ENCODE results near the gene BCL11B.

Gene BCL11B

GRCh38 chr14:99258341-99258861 is 13.6 kb downstream of the BCL11B start:
- Histone ChIP-seq H3K9me2 (ENCODE audit: low read depth, low read length) (no peaks in the 10 kb centered on the region), H3K4me1 (ENCODE audit: insufficient read depth, low read length, severe bottlenecking) (no peaks in the 10 kb centered on the region), H2AFZ (ENCODE audit: low read length) (no peak overlapping the region), H3K27me3 (ENCODE audit: insufficient read depth, low read length) (0 out of 2 replicates have a peak, but pooled peaks cover 6% of the 10 kb centered on the region), H3K27ac (ENCODE audit: low read depth, low read length, poor library complexity, severe bottlenecking) (no peak overlapping the region), H3K4me2 (ENCODE audit: low read length) (no peak overlapping the region), H4K20me1 (ENCODE audit: insufficient read depth, low read length) (no peaks in the 10 kb centered on the region), H3F3A (ENCODE audit: insufficient read depth, low read length) (no peaks in the 10 kb centered on the region), H3K36me3 (ENCODE audit: insufficient read depth, low read length) (no peaks in the 10 kb centered on the region), H3K9me3 (ENCODE audit: low read length) (no peaks in the 10 kb centered on the region), H3K4me3 (ENCODE audit: low read depth, low read length, poor library complexity, severe bottlenecking) (no peak overlapping the region), H3K9ac (ENCODE audit: low read length) (no peak overlapping the region), H3K79me2 (ENCODE audit: insufficient read depth, low read length) (no peaks in the 10 kb centered on the region)
- TF ChIP-seq CTCF (IDR thresholded peaks at IDR 0.05; ENCODE audit: low read length) (no peak), EZH2 (IDR thresholded peaks at IDR 0.05; ENCODE audit: borderline replicate concordance, low read length) (no peak)

GRCh38 chr14:99257673-99258221 is 14.2 kb downstream of the BCL11B start:
- H3K4me3 ChIP-seq (ENCODE audit: low read depth, low read length, poor library complexity, severe bottlenecking) = no peak overlapping the region
- no peak overlapping the region for H3K27ac ChIP-seq (ENCODE audit: low read depth, low read length, poor library complexity, severe bottlenecking)
- no peak overlapping the region for H3K9ac ChIP-seq (ENCODE audit: low read length)
- TF ChIP-seq CTCF (IDR thresholded peaks at IDR 0.05; ENCODE audit: low read length) (no peak), EZH2 (IDR thresholded peaks at IDR 0.05; ENCODE audit: borderline replicate concordance, low read length) (no peak)
- H3K9me2 ChIP-seq (ENCODE audit: low read depth, low read length) = no peaks in the 10 kb centered on the region
- 0 out of 2 replicates have a peak, but pooled peaks cover 6% of the 10 kb centered on the region for H3K27me3 ChIP-seq (ENCODE audit: insufficient read depth, low read length)
- no peak overlapping the region for H2AFZ ChIP-seq (ENCODE audit: low read length)
- no peak overlapping the region for H3K4me2 ChIP-seq (ENCODE audit: low read length)
- H3K36me3 ChIP-seq (ENCODE audit: insufficient read depth, low read length) = no peaks in the 10 kb centered on the region
- H3F3A ChIP-seq (ENCODE audit: insufficient read depth, low read length) = no peaks in the 10 kb centered on the region
- no peaks in the 10 kb centered on the region for H4K20me1 ChIP-seq (ENCODE audit: insufficient read depth, low read length)
- no peaks in the 10 kb centered on the region for H3K9me3 ChIP-seq (ENCODE audit: low read length)
- no peaks in the 10 kb centered on the region for H3K4me1 ChIP-seq (ENCODE audit: insufficient read depth, low read length, severe bottlenecking)
- H3K79me2 ChIP-seq (ENCODE audit: insufficient read depth, low read length) = no peaks in the 10 kb centered on the region

DNA sequence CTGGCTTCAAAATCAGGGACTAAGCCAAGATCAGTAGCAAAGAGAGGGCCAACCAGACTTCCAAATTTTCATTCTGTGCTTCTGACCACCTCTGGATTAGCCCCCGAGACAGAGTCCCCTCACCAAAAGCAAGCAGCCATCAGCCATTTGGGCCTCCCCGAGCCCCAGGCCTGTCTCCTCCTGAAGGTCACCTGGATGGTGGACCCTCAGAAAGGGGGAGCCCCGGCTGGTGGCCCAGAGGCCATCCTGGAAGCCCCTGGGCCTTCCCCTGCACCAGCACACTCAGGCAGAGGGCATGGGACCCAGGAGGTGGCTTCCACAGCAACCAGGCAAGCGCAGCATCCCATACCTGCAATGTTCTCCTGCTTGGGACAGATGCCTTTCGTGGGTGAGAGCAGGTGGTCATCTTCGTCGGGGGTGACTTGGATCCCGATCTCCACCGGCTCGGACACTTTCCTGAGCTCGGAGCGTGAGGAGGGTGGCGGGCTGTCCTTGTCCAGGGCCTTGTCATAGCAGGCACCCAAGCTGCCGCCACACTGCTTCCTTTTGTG is 14.8 kb downstream of the BCL11B start:
- H3K79me2 ChIP-seq (ENCODE audit: insufficient read depth, low read length) = no peaks in the 10 kb centered on the region
- H3K9ac ChIP-seq (ENCODE audit: low read length) = no peak overlapping the region
- TF ChIP-seq EZH2 (IDR thresholded peaks at IDR 0.05; ENCODE audit: borderline replicate concordance, low read length) (no peak), CTCF (IDR thresholded peaks at IDR 0.05; ENCODE audit: low read length) (no peak)
- no peak overlapping the region for H3K27ac ChIP-seq (ENCODE audit: low read depth, low read length, poor library complexity, severe bottlenecking)
- H3K9me3 ChIP-seq (ENCODE audit: low read length) = no peaks in the 10 kb centered on the region
- H4K20me1 ChIP-seq (ENCODE audit: insufficient read depth, low read length) = no peaks in the 10 kb centered on the region
- H3K9me2 ChIP-seq (ENCODE audit: low read depth, low read length) = no peaks in the 10 kb centered on the region
- H3K4me3 ChIP-seq (ENCODE audit: low read depth, low read length, poor library complexity, severe bottlenecking) = no peak overlapping the region
- no peaks in the 10 kb centered on the region for H3K4me1 ChIP-seq (ENCODE audit: insufficient read depth, low read length, severe bottlenecking)
- no peaks in the 10 kb centered on the region for H3F3A ChIP-seq (ENCODE audit: insufficient read depth, low read length)
- H2AFZ ChIP-seq (ENCODE audit: low read length) = no peak overlapping the region
- H3K4me2 ChIP-seq (ENCODE audit: low read length) = no peak overlapping the region
- 0 out of 2 replicates have a peak, but pooled peaks cover 6% of the 10 kb centered on the region for H3K27me3 ChIP-seq (ENCODE audit: insufficient read depth, low read length)
- H3K36me3 ChIP-seq (ENCODE audit: insufficient read depth, low read length) = no peaks in the 10 kb centered on the region
